Left lung (tissue), 10 donors: ENCODE measurements around the gene PTPRN2. TPM values are rescaled to one million over a fixed set of nuclear protein-coding genes. Genes with fewer than 3 reads are reported as not detected.

ENCODE experiments used
- ATAC-seq: fragments of 200-7000 bp; cut with Tn5 transposase; one replicate; pipeline ENCODE4 v1.9.1; 2020; ENCODE audit warnings: moderate library complexity
- DNase-seq, 4 donors: peaks; one replicate each; pipeline ENCODE4 v3.0.0-alpha.2; 2013 to 2020
- H3K27ac ChIP-seq, 2 donors: fragments of 200-600 bp; sonication (generic) in 1 of 2; one replicate each; pipeline versions ENCODE4 v1.5.0 to v1.8.0; 2020 to 2021
- H3K27me3 ChIP-seq, 2 donors: fragments of 200-600 bp; sonication (generic) in 1 of 2; one replicate each; pipeline versions ENCODE4 v1.5.0 to v1.8.0; 2020 to 2021
- H3K36me3 ChIP-seq, 2 donors: fragments of 200-600 bp; sonication (generic) in 1 of 2; one replicate each; pipeline versions ENCODE4 v1.5.0 to v1.8.0; 2020 to 2021
- H3K4me1 ChIP-seq, 2 donors: fragments of 200-600 bp; one replicate each; pipeline ENCODE4 v1.8.0; 2021
- H3K4me3 ChIP-seq, 2 donors: fragments of 200-600 bp; sonication (generic) in 1 of 2; one replicate each; pipeline versions ENCODE4 v1.5.0 to v1.8.0; 2020 to 2021; ENCODE audit warnings: mild to moderate bottlenecking in 1 of 2
- H3K9me3 ChIP-seq, 2 donors: fragments of 200-600 bp; sonication (generic) in 1 of 2; one replicate each; pipeline versions ENCODE4 v1.5.0 to v1.8.0; 2020 to 2021
- intact Hi-C, 2 donors: fragments of 100-400 bp; cut with DNase I; formaldehyde crosslinking; loops; one replicate each; pipeline versions ENCODE4 v1.11.2 to v1.14.2; 2022
- polyA plus RNA-seq, 6 donors: library from polyadenylated mRNA; unstranded; fragments of 120-200 nt; gene quantifications; one replicate each; pipeline ENCODE4 v1.2.1, GENCODE V29; 2013; ENCODE audit not compliant: insufficient read length in 6 of 6
- total RNA-seq, 2 donors: library from RNA; stranded (reverse); fragmentation: NEBNext Ultra II Directional; extraction: Animal tissue kit (Norgen Biotek cat#: 25700); gene quantifications; one replicate each; pipeline ENCODE4 v1.2.1, GENCODE V29; 2021
- TF ChIP-seq, protein P1 (sequence below), 2 donors: fragments of 200-600 bp; sonication (generic) in 1 of 2; IDR thresholded peaks; one replicate each; pipeline versions ENCODE4 v1.5.0 to v1.8.0; 2021; ENCODE audit warnings: antibody characterized with exemption in 2 of 2
- donor health status: DM: no; HTN: yes; CAD: no.
- donor health status: DM: no; HTN: no; CAD: no.

Gene PTPRN2
- total and polyA plus RNA-seq, 8 donors, result 4.0 to 7.8 (median 6.8) TPM

DNA sequence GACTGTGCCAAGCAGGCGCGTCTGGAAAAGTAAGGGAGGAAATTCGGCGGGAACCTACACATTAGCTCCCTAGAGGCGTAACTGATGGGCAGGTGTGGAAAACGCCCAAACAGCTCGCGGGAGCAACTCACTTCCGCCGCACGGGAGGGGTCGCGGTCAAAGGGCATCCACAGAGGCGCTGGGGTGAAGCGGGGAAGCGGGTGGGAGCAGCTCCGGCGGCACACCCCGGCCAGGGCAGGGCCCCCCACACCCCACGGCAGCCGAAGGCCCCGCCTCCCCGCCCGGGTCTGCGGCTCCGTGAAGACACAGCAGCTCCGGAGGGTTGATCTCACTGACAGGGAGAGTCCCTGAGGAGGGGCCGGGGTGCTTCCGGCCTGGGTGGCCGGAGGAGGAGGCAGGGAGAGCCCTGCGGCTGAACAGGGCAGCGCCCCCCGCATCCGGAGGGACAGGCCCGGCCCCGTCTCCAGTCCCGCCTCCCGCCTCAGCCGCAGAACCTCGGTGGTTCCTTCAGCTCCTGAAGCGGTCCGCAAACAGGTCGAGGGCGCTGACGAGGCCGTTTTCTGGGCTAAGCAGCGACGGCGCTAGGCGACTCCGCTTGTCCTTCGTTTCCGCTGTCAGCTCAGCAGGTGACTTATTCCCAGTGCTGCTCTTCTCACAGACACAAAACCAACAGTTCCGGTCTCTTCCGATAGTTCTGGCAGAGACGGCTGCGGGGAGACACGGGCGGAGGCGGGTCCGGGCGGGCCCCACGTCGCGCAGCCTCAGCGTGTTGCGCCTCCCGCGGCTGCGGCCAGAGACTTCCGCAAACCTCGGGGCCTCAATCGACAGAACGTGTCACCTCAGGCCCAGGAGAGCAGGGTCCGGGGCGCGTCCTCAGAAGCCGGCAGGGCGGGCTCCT lies 974.7 kb downstream of the PTPRN2 start:
- intact Hi-C loops, result no loop called here

DNA sequence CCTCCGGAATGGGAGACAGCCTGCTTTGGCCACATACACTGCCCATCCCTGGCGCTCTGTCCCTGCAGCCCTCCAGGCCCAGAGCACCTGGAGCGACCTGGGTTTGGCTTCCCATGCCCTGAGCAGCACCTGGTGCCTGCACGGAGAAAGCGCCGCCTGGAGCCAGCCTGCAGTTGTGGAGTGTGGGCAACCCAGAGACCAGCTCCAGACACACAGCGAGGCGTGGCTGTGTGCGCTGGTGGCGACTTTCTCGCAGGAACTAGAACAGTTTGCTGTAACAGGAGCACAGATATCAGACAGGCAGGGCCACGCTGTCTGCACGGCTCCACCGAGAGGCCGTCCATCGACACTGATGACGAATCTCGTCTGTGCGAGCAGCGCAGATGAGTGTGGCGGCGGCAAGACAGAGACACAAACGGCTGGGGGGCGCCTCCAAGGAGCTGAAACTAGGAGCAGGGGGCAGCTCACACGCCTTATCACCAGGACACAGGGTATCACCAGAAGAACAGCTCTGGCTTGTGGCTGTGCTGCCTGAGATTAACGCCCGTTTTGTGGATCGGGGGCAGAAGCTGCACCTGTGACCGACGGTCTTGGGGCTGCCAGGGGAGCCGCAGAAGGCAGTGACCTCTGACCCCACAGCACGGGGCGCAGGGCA lies 975.5 kb downstream of the PTPRN2 start:
- intact Hi-C loops, result no loop called here
- TF ChIP-seq, protein P1, sequence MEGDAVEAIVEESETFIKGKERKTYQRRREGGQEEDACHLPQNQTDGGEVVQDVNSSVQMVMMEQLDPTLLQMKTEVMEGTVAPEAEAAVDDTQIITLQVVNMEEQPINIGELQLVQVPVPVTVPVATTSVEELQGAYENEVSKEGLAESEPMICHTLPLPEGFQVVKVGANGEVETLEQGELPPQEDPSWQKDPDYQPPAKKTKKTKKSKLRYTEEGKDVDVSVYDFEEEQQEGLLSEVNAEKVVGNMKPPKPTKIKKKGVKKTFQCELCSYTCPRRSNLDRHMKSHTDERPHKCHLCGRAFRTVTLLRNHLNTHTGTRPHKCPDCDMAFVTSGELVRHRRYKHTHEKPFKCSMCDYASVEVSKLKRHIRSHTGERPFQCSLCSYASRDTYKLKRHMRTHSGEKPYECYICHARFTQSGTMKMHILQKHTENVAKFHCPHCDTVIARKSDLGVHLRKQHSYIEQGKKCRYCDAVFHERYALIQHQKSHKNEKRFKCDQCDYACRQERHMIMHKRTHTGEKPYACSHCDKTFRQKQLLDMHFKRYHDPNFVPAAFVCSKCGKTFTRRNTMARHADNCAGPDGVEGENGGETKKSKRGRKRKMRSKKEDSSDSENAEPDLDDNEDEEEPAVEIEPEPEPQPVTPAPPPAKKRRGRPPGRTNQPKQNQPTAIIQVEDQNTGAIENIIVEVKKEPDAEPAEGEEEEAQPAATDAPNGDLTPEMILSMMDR (IDR thresholded peaks at IDR 0.05), result no peak
- peaks cover 0 to 7% of the 10 kb centered on the region in 2 donors for H3K4me1 ChIP-seq
- ATAC-seq (no peak), DNase-seq (no peak)
- no peaks in the 10 kb centered on the region for H3K9me3 ChIP-seq
- peak overlapping the region in 1 of 2 donors; percentile 45 for H3K4me3 ChIP-seq
- no peak overlapping the region for H3K27ac ChIP-seq
- no peaks in the 10 kb centered on the region for H3K36me3 ChIP-seq
- peaks cover 8 to 35% of the 10 kb centered on the region in 2 donors for H3K27me3 ChIP-seq

More for the DNA sequence above, 974.7 kb downstream of the PTPRN2 start:
- no peaks in the 10 kb centered on the region for H3K9me3 ChIP-seq
- H3K36me3 ChIP-seq, result no peaks in the 10 kb centered on the region
- peak in 2 of 4 donors; percentile 32 to 88 for DNase-seq
- peaks cover 0 to 7% of the 10 kb centered on the region in 2 donors for H3K4me1 ChIP-seq
- TF ChIP-seq, protein P1 (IDR thresholded peaks at IDR 0.05), result no peak
- peak overlapping the region; percentile 27 to 45 for H3K4me3 ChIP-seq
- peaks cover 8 to 35% of the 10 kb centered on the region in 2 donors for H3K27me3 ChIP-seq
- H3K27ac ChIP-seq, result peak overlapping the region in 1 of 2 donors; percentile 31
- peak; percentile 77 for ATAC-seq

DNA sequence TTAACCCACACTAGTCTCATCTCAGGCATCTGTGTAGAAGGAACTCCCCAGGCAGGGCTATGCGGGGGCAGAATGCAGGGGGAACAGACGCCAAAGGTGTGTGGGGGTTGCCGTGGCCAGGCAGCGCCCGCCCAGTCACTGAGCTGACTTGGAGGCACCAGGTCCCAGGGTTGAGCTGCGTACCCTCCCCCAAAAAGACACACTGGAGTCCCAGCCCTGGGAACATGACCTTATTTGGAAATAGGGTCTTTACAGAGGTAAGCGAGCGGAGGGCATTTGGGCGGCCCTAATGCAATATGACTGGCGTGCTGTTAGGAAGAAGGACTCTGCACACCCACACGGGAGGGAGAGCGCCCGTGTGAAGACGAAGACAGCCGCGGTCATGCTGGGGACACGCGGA lies 976.3 kb downstream of the PTPRN2 start:
- no peak for ATAC-seq
- no peak overlapping the region for H3K27ac ChIP-seq
- no peak for DNase-seq

DNA sequence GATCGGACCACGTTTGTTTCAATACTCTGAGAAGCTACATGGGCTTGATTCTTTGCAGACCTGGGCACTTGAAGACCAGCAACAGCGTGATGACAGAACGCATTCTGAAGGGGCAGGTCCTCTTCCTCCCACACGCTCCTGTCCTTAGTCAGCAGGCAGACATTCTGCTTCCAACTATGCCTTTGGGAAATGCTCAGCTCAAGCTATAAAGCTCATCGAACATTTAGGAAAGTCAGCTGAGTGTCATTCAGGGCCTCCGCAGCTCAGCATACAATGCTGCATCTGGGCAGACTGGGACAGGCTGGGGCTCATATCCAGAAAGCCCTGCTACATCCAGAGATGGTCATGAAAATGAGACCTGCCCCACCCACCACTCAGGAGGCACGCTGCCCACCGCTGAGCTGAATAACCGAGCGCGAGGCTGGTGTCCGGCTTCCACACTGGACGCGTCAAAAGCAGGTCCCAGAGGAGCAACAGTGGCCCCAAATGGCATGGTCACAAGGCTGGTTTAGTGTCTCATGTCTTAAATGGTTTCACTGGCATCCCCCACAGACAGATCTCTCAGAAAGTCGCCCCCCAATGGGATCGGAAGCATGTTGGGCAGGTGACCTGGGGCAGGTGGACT lies 976.8 kb downstream of the PTPRN2 start:
- Histone ChIP-seq H3K4me1 (peaks cover 0 to 7% of the 10 kb centered on the region in 2 donors), H3K36me3 (no peaks in the 10 kb centered on the region), H3K9me3 (no peaks in the 10 kb centered on the region), H3K4me3 (no peak overlapping the region), H3K27ac (no peak overlapping the region), H3K27me3 (peaks cover 8 to 42% of the 10 kb centered on the region in 2 donors)
- TF ChIP-seq, protein P1 (IDR thresholded peaks at IDR 0.05), result no peak
- intact Hi-C loops, result no loop called here
- ATAC-seq, result no peak
- no peak for DNase-seq

More for the DNA sequence above, 976.3 kb downstream of the PTPRN2 start:
- TF ChIP-seq, protein P1 (IDR thresholded peaks at IDR 0.05), result no peak
- no peaks in the 10 kb centered on the region for H3K36me3 ChIP-seq
- intact Hi-C loops, result no loop called here
- peaks cover 8 to 37% of the 10 kb centered on the region in 2 donors for H3K27me3 ChIP-seq
- no peak overlapping the region for H3K4me3 ChIP-seq
- peaks cover 0 to 7% of the 10 kb centered on the region in 2 donors for H3K4me1 ChIP-seq
- H3K9me3 ChIP-seq, result no peaks in the 10 kb centered on the region
